Measurements from ENCODE around the gene KCNK7.
"Not testable (repeated sequence)": the region's sequence is repeated elsewhere in the genome, so short reads cannot be mapped to it uniquely, and the experiment has no call there.

The KCNK7 gene

GRCh38 chr11:65595543-65596281 is at the start of gene KCNK7:
KCNK7 (minus strand) TSS chr11:65595800; CDS start chr11:65595772, 28 bp downstream.
- DNase-seq (ENCODE audit: low read depth in 2 of 2) = no peak

- DNase-seq (ENCODE audit: low read depth in 2 of 2) = no peak
Measured at GRCh38 chr11:65644837-65645236, 49.2 kb upstream of the KCNK7 start.

GRCh38 chr11:65643971-65644370 is 48.4 kb upstream of the KCNK7 start:
- no peak for DNase-seq (ENCODE audit: low read depth in 2 of 2)

GRCh38 chr11:65642014-65642671 is 46.5 kb upstream of the KCNK7 start:
- DNase-seq (ENCODE audit: low read depth in 2 of 2) = no peak

- no peak for DNase-seq (ENCODE audit: low read depth in 2 of 2)
Measured at GRCh38 chr11:65641297-65642013, 45.9 kb upstream of the KCNK7 start.

GRCh38 chr11:65640483-65641296 is 45.1 kb upstream of the KCNK7 start:
- peak in 1 of 2 donors; percentile 38 for DNase-seq (ENCODE audit: low read depth in 2 of 2)

GRCh38 chr11:65639623-65640482 is 44.3 kb upstream of the KCNK7 start:
- DNase-seq (ENCODE audit: low read depth in 2 of 2) = peak; percentile 61 to 63

GRCh38 chr11:65639228-65639597 is 43.6 kb upstream of the KCNK7 start:
- DNase-seq (ENCODE audit: low read depth in 2 of 2) = not testable (repeated sequence)

GRCh38 chr11:65637794-65638419 is 42.3 kb upstream of the KCNK7 start, which contains the start of gene SIPA1:
SIPA1 (plus strand) TSS chr11:65638101; CDS start chr11:65640922, 2,821 bp downstream.
- peak in 1 of 2 donors; percentile 65 for DNase-seq (ENCODE audit: low read depth in 2 of 2)

GRCh38 chr11:65637032-65637557 is 41.5 kb upstream of the KCNK7 start:
- no peak for DNase-seq (ENCODE audit: low read depth in 2 of 2)

- no peak for DNase-seq (ENCODE audit: low read depth in 2 of 2)
Measured at GRCh38 chr11:65636108-65637031, 40.8 kb upstream of the KCNK7 start.

GRCh38 chr11:65634905-65635731 is 39.5 kb upstream of the KCNK7 start:
- DNase-seq (ENCODE audit: low read depth in 2 of 2) = no peak

- DNase-seq (ENCODE audit: low read depth in 2 of 2) = no peak
Measured at GRCh38 chr11:65634440-65634839, 38.8 kb upstream of the KCNK7 start.

GRCh38 chr11:65634109-65634436 is 38.5 kb upstream of the KCNK7 start:
- DNase-seq (ENCODE audit: low read depth in 2 of 2) = no peak

GRCh38 chr11:65633390-65634108 is 37.9 kb upstream of the KCNK7 start:
- no peak for DNase-seq (ENCODE audit: low read depth in 2 of 2)

GRCh38 chr11:65630215-65630614 is 34.6 kb upstream of the KCNK7 start:
- DNase-seq (ENCODE audit: low read depth in 2 of 2) = no peak

- no peak for DNase-seq (ENCODE audit: low read depth in 2 of 2)
Measured at GRCh38 chr11:65629579-65629978, 34.0 kb upstream of the KCNK7 start.

All from stimulated activated CD8-positive, alpha-beta memory T cell treated with anti-CD3 and anti-CD28 coated beads, Interleukin-7, amount 100 ng/mL, for 4 hours (primary cell).